ENCODE data around the gene MAP3K9.

Gene MAP3K9

GRCh38 chr14:70702161-70702560, 107.2 kb downstream of the MAP3K9 start:
- no peak for ATAC-seq (ENCODE audit: low read depth)
- no peaks in the 10 kb centered on the region for H3K9me3 ChIP-seq (ENCODE audit: severe bottlenecking)
- no peaks in the 10 kb centered on the region for H3K27me3 ChIP-seq (ENCODE audit: insufficient read depth, poor library complexity, severe bottlenecking)
- peaks cover 19% of the 10 kb centered on the region for H3K4me1 ChIP-seq (ENCODE audit: insufficient read depth, poor library complexity, severe bottlenecking)
- H3K4me3 ChIP-seq (ENCODE audit: severe bottlenecking): no peak overlapping the region
- no peaks in the 10 kb centered on the region for H3K36me3 ChIP-seq (ENCODE audit: low read depth)
- no peak for DNase-seq (ENCODE audit: low spot score)
- TF ChIP-seq CTCF (IDR thresholded peaks at IDR 0.05; ENCODE audit: poor library complexity, severe bottlenecking): no peak
- H3K27ac ChIP-seq (ENCODE audit: poor library complexity, severe bottlenecking): no peak overlapping the region

DNA sequence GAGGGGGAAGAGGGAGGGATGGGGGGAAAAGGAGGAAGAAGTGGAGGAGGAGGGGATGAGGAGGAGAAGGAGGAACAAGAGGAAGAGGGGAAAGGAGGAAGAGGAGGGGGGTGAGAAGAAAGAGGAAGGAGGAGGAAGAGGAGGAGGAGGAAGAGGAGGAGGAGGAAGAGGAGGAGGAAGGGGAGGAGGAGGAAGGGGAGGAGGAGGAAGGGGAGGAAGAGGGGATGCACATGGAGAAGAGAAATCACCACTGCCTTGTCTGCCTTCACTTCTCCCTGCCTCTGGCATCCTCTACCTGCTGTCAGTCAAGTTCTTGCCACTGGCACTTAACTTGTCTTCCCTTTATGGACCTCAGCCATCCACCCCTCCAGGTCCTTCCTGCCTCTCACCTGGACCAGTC, 107.7 kb downstream of the MAP3K9 start:
- TF ChIP-seq CTCF (IDR thresholded peaks at IDR 0.05; ENCODE audit: poor library complexity, severe bottlenecking): no peak
- Histone ChIP-seq H3K4me1 (ENCODE audit: insufficient read depth, poor library complexity, severe bottlenecking) (peaks cover 19% of the 10 kb centered on the region), H3K9me3 (ENCODE audit: severe bottlenecking) (no peaks in the 10 kb centered on the region), H3K27me3 (ENCODE audit: insufficient read depth, poor library complexity, severe bottlenecking) (no peaks in the 10 kb centered on the region), H3K4me3 (ENCODE audit: severe bottlenecking) (no peak overlapping the region), H3K27ac (ENCODE audit: poor library complexity, severe bottlenecking) (no peak overlapping the region), H3K36me3 (ENCODE audit: low read depth) (no peaks in the 10 kb centered on the region)
- no peak for DNase-seq (ENCODE audit: low spot score)
- no peak for ATAC-seq (ENCODE audit: low read depth)

GRCh38 chr14:70700955-70701585, 108.2 kb downstream of the MAP3K9 start:
- no peaks in the 10 kb centered on the region for H3K36me3 ChIP-seq (ENCODE audit: low read depth)
- no peak for TF ChIP-seq CTCF (IDR thresholded peaks at IDR 0.05; ENCODE audit: poor library complexity, severe bottlenecking)
- H3K27ac ChIP-seq (ENCODE audit: poor library complexity, severe bottlenecking): no peak overlapping the region
- peaks cover 17% of the 10 kb centered on the region for H3K4me1 ChIP-seq (ENCODE audit: insufficient read depth, poor library complexity, severe bottlenecking)
- H3K4me3 ChIP-seq (ENCODE audit: severe bottlenecking): no peak overlapping the region
- ATAC-seq (ENCODE audit: low read depth): no peak
- no peak for DNase-seq (ENCODE audit: low spot score)
- no peaks in the 10 kb centered on the region for H3K9me3 ChIP-seq (ENCODE audit: severe bottlenecking)
- H3K27me3 ChIP-seq (ENCODE audit: insufficient read depth, poor library complexity, severe bottlenecking): no peaks in the 10 kb centered on the region

DNA sequence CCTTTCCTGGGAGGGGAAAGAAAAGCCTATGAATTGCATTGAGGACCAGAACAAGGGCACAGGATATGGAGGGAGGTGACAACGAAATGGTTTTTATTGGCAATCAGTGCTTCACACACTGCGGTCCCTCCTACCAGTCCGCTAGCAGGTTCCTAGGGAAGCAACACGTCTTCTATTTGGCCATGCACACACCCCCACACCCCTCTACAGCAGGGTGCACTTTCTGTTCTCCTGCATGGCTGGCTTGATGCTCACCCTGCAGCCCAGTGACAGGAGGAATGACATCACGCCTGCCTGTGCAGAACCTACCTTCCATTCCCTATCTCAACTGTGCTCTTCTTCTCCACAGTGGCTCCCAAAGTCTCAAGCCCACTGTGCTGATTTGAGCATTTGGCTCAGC, 109.7 kb downstream of the MAP3K9 start:
- DNase-seq (ENCODE audit: low spot score) (no peak), ATAC-seq (ENCODE audit: low read depth) (no peak)
- Histone ChIP-seq H3K36me3 (ENCODE audit: low read depth) (no peaks in the 10 kb centered on the region), H3K4me3 (ENCODE audit: severe bottlenecking) (no peak overlapping the region), H3K4me1 (ENCODE audit: insufficient read depth, poor library complexity, severe bottlenecking) (peaks cover 17% of the 10 kb centered on the region), H3K27me3 (ENCODE audit: insufficient read depth, poor library complexity, severe bottlenecking) (no peaks in the 10 kb centered on the region), H3K9me3 (ENCODE audit: severe bottlenecking) (no peaks in the 10 kb centered on the region), H3K27ac (ENCODE audit: poor library complexity, severe bottlenecking) (no peak overlapping the region)
- TF ChIP-seq CTCF (IDR thresholded peaks at IDR 0.05; ENCODE audit: poor library complexity, severe bottlenecking): no peak

- peak overlapping the region; percentile 64 for H3K27ac ChIP-seq (ENCODE audit: poor library complexity, severe bottlenecking)
- no peaks in the 10 kb centered on the region for H3K27me3 ChIP-seq (ENCODE audit: insufficient read depth, poor library complexity, severe bottlenecking)
- H3K9me3 ChIP-seq (ENCODE audit: severe bottlenecking): no peaks in the 10 kb centered on the region
- DNase-seq (ENCODE audit: low spot score) (no peak), ATAC-seq (ENCODE audit: low read depth) (peak; percentile 82)
- peaks cover 17% of the 10 kb centered on the region for H3K4me1 ChIP-seq (ENCODE audit: insufficient read depth, poor library complexity, severe bottlenecking)
- H3K4me3 ChIP-seq (ENCODE audit: severe bottlenecking): no peak overlapping the region
- no peaks in the 10 kb centered on the region for H3K36me3 ChIP-seq (ENCODE audit: low read depth)
- TF ChIP-seq CTCF (IDR thresholded peaks at IDR 0.05; ENCODE audit: poor library complexity, severe bottlenecking): no peak
These were observed 111.0 kb downstream of the MAP3K9 start for GRCh38 chr14:70698288-70698687.
